Vagina (tissue), 2 donors: ENCODE measurements around the gene ATG4D.

ENCODE experiments used
- POLR2A ChIP-seq, 2 donors: fragments of 450-650 bp; IDR thresholded peaks; one replicate each; pipeline ENCODE4 v1.6.1; 2017; ENCODE audit warnings: antibody characterized with exemption in 2 of 2, mild to moderate bottlenecking in 2 of 2, moderate library complexity in 2 of 2
- POLR2AphosphoS5 ChIP-seq, 2 donors: sonication (generic); formaldehyde crosslinking; IDR thresholded peaks; one replicate each; pipeline ENCODE4 v1.9.0; 2017; ENCODE audit warnings: antibody characterized with exemption in 2 of 2, mild to moderate bottlenecking in 2 of 2, low read depth in 1 of 2; ENCODE audit not compliant: insufficient read depth in 1 of 2
- TF ChIP-seq, protein P1 (sequence below), 3 experiments: fragments of 450-650 bp in 2 of 3; fragments of 200-600 bp in 1 of 3; sonication (generic) in 1 of 3; IDR thresholded peaks; one replicate each; pipeline ENCODE4 v1.5.1; 2017 to 2019; ENCODE audit warnings: antibody characterized with exemption in 3 of 3, mild to moderate bottlenecking in 2 of 3, moderate library complexity in 2 of 3

- no peak for TF ChIP-seq POLR2AphosphoS5 (IDR thresholded peaks at IDR 0.05; ENCODE audit: insufficient read depth in 1 of 2, low read depth in 1 of 2)
- TF ChIP-seq, protein P1, sequence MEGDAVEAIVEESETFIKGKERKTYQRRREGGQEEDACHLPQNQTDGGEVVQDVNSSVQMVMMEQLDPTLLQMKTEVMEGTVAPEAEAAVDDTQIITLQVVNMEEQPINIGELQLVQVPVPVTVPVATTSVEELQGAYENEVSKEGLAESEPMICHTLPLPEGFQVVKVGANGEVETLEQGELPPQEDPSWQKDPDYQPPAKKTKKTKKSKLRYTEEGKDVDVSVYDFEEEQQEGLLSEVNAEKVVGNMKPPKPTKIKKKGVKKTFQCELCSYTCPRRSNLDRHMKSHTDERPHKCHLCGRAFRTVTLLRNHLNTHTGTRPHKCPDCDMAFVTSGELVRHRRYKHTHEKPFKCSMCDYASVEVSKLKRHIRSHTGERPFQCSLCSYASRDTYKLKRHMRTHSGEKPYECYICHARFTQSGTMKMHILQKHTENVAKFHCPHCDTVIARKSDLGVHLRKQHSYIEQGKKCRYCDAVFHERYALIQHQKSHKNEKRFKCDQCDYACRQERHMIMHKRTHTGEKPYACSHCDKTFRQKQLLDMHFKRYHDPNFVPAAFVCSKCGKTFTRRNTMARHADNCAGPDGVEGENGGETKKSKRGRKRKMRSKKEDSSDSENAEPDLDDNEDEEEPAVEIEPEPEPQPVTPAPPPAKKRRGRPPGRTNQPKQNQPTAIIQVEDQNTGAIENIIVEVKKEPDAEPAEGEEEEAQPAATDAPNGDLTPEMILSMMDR (IDR thresholded peaks at IDR 0.05): no peak
- TF ChIP-seq POLR2A (IDR thresholded peaks at IDR 0.05): no peak
These were observed 9.5 kb downstream of the ATG4D start for GRCh38 chr19:10553087-10553667.
